HepG2 (cell line): ENCODE measurements around the gene BCL2L2. TPM values are rescaled to one million over a fixed set of nuclear protein-coding genes. Genes with fewer than 3 reads are reported as not detected.
A peak's percentile ranks its signal among the peaks of the same experiment; 100 is the strongest.

ENCODE experiments used
- ATAC-seq: fragments of 200-7000 bp; cut with Tn5 transposase; 3 replicates; pipeline ENCODE4 v1.9.1; 2020; ENCODE audit warnings: mild to moderate bottlenecking, moderate library complexity
- BruUV-seq: library from RNA; stranded (reverse); fragments of 400-500 nt; replicated peaks from 2 replicates; lab custom pipeline; 2021; lab: Mats Ljungman, UMichigan
- CTCF ChIA-PET: fragments of 300-600 bp; formaldehyde crosslinking; extraction: SDS; loops from one replicate; lab custom pipeline; 2021; ENCODE audit warnings: low total read pairs, inconsistent platforms, low intra/inter-chr PET ratio; lab: Yijun Ruan, JAX
- POLR2A ChIA-PET: fragments of 350-600 bp; sonication (Branson Sonifier 250); formaldehyde crosslinking; loops from one replicate; lab custom pipeline; 2020; ENCODE audit warnings: antibody characterized with exemption, inconsistent platforms; lab: Yijun Ruan, JAX
- DNase-seq: peaks from one replicate; pipeline ENCODE4 v3.0.0-alpha.2; 2015; ENCODE audit warnings: low spot score
- FAIRE-seq: peaks from 3 replicates; lab custom pipeline; 2011; peaks lifted over from hg19 to GRCh38; lab: Jason Lieb, UNC
- H2AFZ ChIP-seq: one replicate; pipeline ENCODE4 v1.6.1; 2011; ENCODE audit warnings: low read length, inconsistent platforms
- H3K27ac ChIP-seq: fragments of 300-600 bp; 3 replicates; pipeline ENCODE4 v1.8.0; 2011; ENCODE audit warnings: mixed run types, mild to moderate bottlenecking, mixed read lengths, low read length, inconsistent platforms; ENCODE audit not compliant: insufficient read depth; ENCODE audit errors: extremely low read length
- H3K27me3 ChIP-seq, 2 experiments: fragments of 200-600 bp in 1 of 2; 2 replicates in 1 of 2; 3 replicates in 1 of 2; pipeline versions ENCODE4 v1.6.0 to v1.8.0; 2011; ENCODE audit warnings: low read length in 2 of 2, mild to moderate bottlenecking in 2 of 2, moderate library complexity in 2 of 2, inconsistent platforms in 1 of 2; ENCODE audit not compliant: insufficient read depth in 2 of 2, control insufficient read depth in 1 of 2
- H3K36me3 ChIP-seq, 2 experiments: fragments of 200-600 bp in 1 of 2; replicated peaks in 1 of 2; 2 replicates in 1 of 2; 3 replicates in 1 of 2; pipeline versions ENCODE4 v1.5.1 to v1.8.0; 2011; ENCODE audit warnings: low read length in 2 of 2, inconsistent platforms in 1 of 2; ENCODE audit not compliant: insufficient read depth in 2 of 2, control insufficient read depth in 1 of 2
- H3K4me1 ChIP-seq: 2 replicates; pipeline ENCODE4 v1.5.1; 2012; ENCODE audit warnings: low read length, inconsistent platforms; ENCODE audit not compliant: insufficient read depth
- H3K4me2 ChIP-seq: 2 replicates; pipeline ENCODE4 v1.6.0; 2011; ENCODE audit warnings: low read depth, low read length, inconsistent platforms
- H3K4me3 ChIP-seq, 3 experiments: fragments of 200-600 bp in 1 of 3; sonication (generic), shearing (Covaris generic) in 1 of 3; replicated peaks in 1 of 3; 2 replicates each; pipeline ENCODE4 v1.5.1; 2011 to 2016; ENCODE audit warnings: low read length in 3 of 3, inconsistent platforms in 2 of 3, low read depth in 2 of 3, mild to moderate bottlenecking in 2 of 3, control low read depth in 1 of 3, mixed read lengths in 1 of 3; ENCODE audit not compliant: insufficient read depth in 1 of 3
- H3K79me2 ChIP-seq: one replicate; pipeline ENCODE4 v1.6.1; 2011; ENCODE audit warnings: low read length, inconsistent platforms; ENCODE audit not compliant: insufficient read depth
- H3K9ac ChIP-seq: 2 replicates; pipeline ENCODE4 v1.6.0; 2011; ENCODE audit warnings: mild to moderate bottlenecking, low read depth, low read length, inconsistent platforms; ENCODE audit not compliant: insufficient read depth
- H3K9me3 ChIP-seq: 2 replicates; pipeline ENCODE4 v1.5.1; 2012; ENCODE audit warnings: mild to moderate bottlenecking, low read length
- H4K20me1 ChIP-seq: 2 replicates; pipeline ENCODE4 v1.6.0; 2011; ENCODE audit warnings: inconsistent platforms, mild to moderate bottlenecking, low read length, moderate library complexity; ENCODE audit not compliant: insufficient read depth
- ARID3A ChIP-seq: IDR thresholded peaks from 2 replicates; pipeline ENCODE4 v1.6.1; 2012; ENCODE audit warnings: low read depth, low read length, improper control_type of control experiment
- ATF3 ChIP-seq: sonication (generic); formaldehyde crosslinking; IDR thresholded peaks from 2 replicates; pipeline ENCODE4 v1.4.0; 2020; ENCODE audit warnings: missing genetic modification reagents
- FOXA1 ChIP-seq, 2 experiments: fragments of 450-650 bp in 1 of 2; sonication (generic) in 1 of 2; formaldehyde crosslinking in 1 of 2; IDR thresholded peaks; 2 replicates each; pipeline versions ENCODE4 v1.4.0 to v1.6.1; 2016 to 2020; ENCODE audit warnings: missing genetic modification reagents in 1 of 2
- MIER2 ChIP-seq: IDR thresholded peaks from 2 replicates; pipeline ENCODE4 v1.6.1; 2016; ENCODE audit warnings: missing biosample characterization, missing genetic modification reagents
- ZNF280B ChIP-seq: sonication (generic); formaldehyde crosslinking; IDR thresholded peaks from 2 replicates; pipeline ENCODE4 v1.5.0; 2020; ENCODE audit warnings: missing genetic modification reagents, mild to moderate bottlenecking, borderline replicate concordance
- ZNF660 ChIP-seq: sonication (generic); formaldehyde crosslinking; IDR thresholded peaks from 2 replicates; pipeline ENCODE4 v1.5.1; 2020; ENCODE audit warnings: mild to moderate bottlenecking, low read depth, missing genetic modification reagents, borderline replicate concordance
- WGBS: methylation state at CpG from one replicate; pipeline ENCODE4 v1.1.6; 2017; ENCODE audit warnings: low lambda C conversion rate; 5-methylcytosine and 5-hydroxymethylcytosine counted together
- in situ Hi-C: cut with HindIII; loops from 2 replicates; pipeline ENCODE4 v1.10.0; 2017; ENCODE audit warnings: low pct_unique_long_range_greater_than_20kb; ENCODE audit not compliant: extremely low pct_ligation_motif_present
- intact Hi-C: fragments of 100-400 bp; cut with micrococcal nuclease; formaldehyde crosslinking; loops from one replicate; pipeline ENCODE4 v1.10.0; 2022; ENCODE audit not compliant: unreplicated experiment
- polyA plus RNA-seq, 8 experiments: library from polyadenylated mRNA; depleted of rRNA in 3 of 8; stranded (reverse) in 7 of 8; unstranded in 1 of 8; fragments of >200 nt; fragmentation: Illumina TruSeq in 4 of 8; extraction: Trizol in 4 of 8; gene quantifications; 2 replicates each; pipeline versions ENCODE4 v1.2.1 to v1.2.3, GENCODE V29; 2011 to 2016; ENCODE audit warnings: low read depth in 4 of 8, missing spikeins in 1 of 8, mixed read lengths in 1 of 8; ENCODE audit not compliant: insufficient read depth in 1 of 8
- total RNA-seq, 5 experiments: library from RNA; depleted of rRNA; stranded (reverse); fragments of >200 nt; fragmentation: Illumina TruSeq; extraction: Trizol; gene quantifications; 2 replicates each; pipeline ENCODE4 v1.2.3, GENCODE V29; 2016; ENCODE audit warnings: low read depth in 1 of 5

The BCL2L2 gene
- total and polyA plus RNA-seq, 2 of the 13 experiments (the other 11 are each of a cell fraction or from before 2014, with no cell fraction given): 28.1 to 49.8 TPM

- no peak overlapping the region for H3K4me2 ChIP-seq
- no peaks in the 10 kb centered on the region for H4K20me1 ChIP-seq
- TF ChIP-seq ZNF660: no peak
- peak; percentile 14; the same call in 1 of the 2 replicates for TF ChIP-seq ZNF280B (CRISPR knock-in tag)
- no peak overlapping the region for H3K27ac ChIP-seq
- intact Hi-C loops (no loop called here), in situ Hi-C loops (no loop called here)
- FAIRE-seq (no peak), DNase-seq (no peak), ATAC-seq (no peak)
- no peak overlapping the region for H3K9ac ChIP-seq
- ChIA-PET POLR2A (no interaction called here), CTCF (no interaction called here)
- peaks cover 13 to 78% of the 10 kb centered on the region in 2 experiments for H3K27me3 ChIP-seq
- no peak overlapping the region for H3K4me3 ChIP-seq
- 58% methylated on average over 19 of the region's 19 CpGs for WGBS
- H3K4me1 ChIP-seq: no peaks in the 10 kb centered on the region
- BruUV-seq: no TSS peak
- H3K36me3 ChIP-seq: no peaks in the 10 kb centered on the region
- no peaks in the 10 kb centered on the region for H3K9me3 ChIP-seq
- H3K79me2 ChIP-seq: no peaks in the 10 kb centered on the region
- H2AFZ ChIP-seq: no peak overlapping the region
Observed at GRCh38 chr14:23347406-23348296, 41.0 kb downstream of the BCL2L2 start.

- CTCF ChIA-PET: no interaction called here
- POLR2A ChIA-PET: no interaction called here
- DNase-seq (no peak), FAIRE-seq (no peak), ATAC-seq (no peak)
- TF ChIP-seq ZNF280B (CRISPR knock-in tag): peak; percentile 6; the same call in 1 of the 2 replicates
- TF ChIP-seq ATF3 (CRISPR knock-in tag): no peak
- TF ChIP-seq MIER2 (CRISPR knock-in tag): no peak
- no peak for TF ChIP-seq ARID3A
- TF ChIP-seq FOXA1 (IDR thresholded peaks at IDR 0.05): no peak
- no peak for TF ChIP-seq FOXA1 (CRISPR knock-in tag; IDR thresholded peaks at IDR 0.05)
- no TSS peak for BruUV-seq
- WGBS: 52% methylated on average over 6 of the region's 6 CpGs
- intact Hi-C loops: no loop called here
- no peak overlapping the region for H3K4me2 ChIP-seq
- no peak overlapping the region for H3K27ac ChIP-seq
- no peak overlapping the region for H3K4me3 ChIP-seq
- no peaks in the 10 kb centered on the region for H3K9me3 ChIP-seq
- no peaks in the 10 kb centered on the region for H3K4me1 ChIP-seq
- in situ Hi-C loops: no loop called here
- no peaks in the 10 kb centered on the region for H3K79me2 ChIP-seq
- H4K20me1 ChIP-seq: no peaks in the 10 kb centered on the region
- H3K36me3 ChIP-seq: no peaks in the 10 kb centered on the region
- H2AFZ ChIP-seq: no peak overlapping the region
- H3K9ac ChIP-seq: no peak overlapping the region
- peaks cover 17 to 84% of the 10 kb centered on the region in 2 experiments for H3K27me3 ChIP-seq
Observed at GRCh38 chr14:23348297-23348655, 41.6 kb downstream of the BCL2L2 start.
